Choroid plexus epithelial cell (primary cell): ENCODE data around the gene PCNT.

Source experiments
- DNase-seq: peaks from one replicate; pipeline ENCODE4 v3.0.0-alpha.2; 2010; ENCODE audit warnings: low read depth
- H3K4me3 ChIP-seq: 2 replicates; pipeline ENCODE4 v1.5.1; 2011; ENCODE audit warnings: low read depth, mild to moderate bottlenecking, control low read depth, low read length, moderate library complexity
- CTCF ChIP-seq: conservative IDR thresholded peaks from 2 replicates; pipeline ENCODE4 v1.5.1; 2011; ENCODE audit warnings: low read depth, mild to moderate bottlenecking, control low read depth, inconsistent platforms, low read length, moderate library complexity

PCNT gene

GRCh38 chr21:46411236-46411635, 87.3 kb downstream of the PCNT start:
- no peak for TF ChIP-seq CTCF
- H3K4me3 ChIP-seq, result no peak overlapping the region
- no peak for DNase-seq

GRCh38 chr21:46411691-46412090, 87.7 kb downstream of the PCNT start:
- TF ChIP-seq CTCF, result no peak
- H3K4me3 ChIP-seq, result no peak overlapping the region
- no peak for DNase-seq

- no peak for DNase-seq
- no peak overlapping the region for H3K4me3 ChIP-seq
- no peak for TF ChIP-seq CTCF
Observed at GRCh38 chr21:46412521-46413364, 88.8 kb downstream of the PCNT start.

- no peak overlapping the region for H3K4me3 ChIP-seq
Observed at GRCh38 chr21:46413365-46413696, 89.4 kb downstream of the PCNT start.

GRCh38 chr21:46414965-46415275, 91.0 kb downstream of the PCNT start:
- no peak overlapping the region for H3K4me3 ChIP-seq
- no peak for DNase-seq
- TF ChIP-seq CTCF, result no peak

More at GRCh38 chr21:46413365-46413696, 89.4 kb downstream of the PCNT start:
- DNase-seq, result no peak
- no peak for TF ChIP-seq CTCF

GRCh38 chr21:46416551-46416950, 92.6 kb downstream of the PCNT start:
- no peak for TF ChIP-seq CTCF
- DNase-seq, result no peak
- no peak overlapping the region for H3K4me3 ChIP-seq

GRCh38 chr21:46418265-46418946, 94.5 kb downstream of the PCNT start:
- TF ChIP-seq CTCF, result no peak
- no peak overlapping the region for H3K4me3 ChIP-seq
- no peak for DNase-seq
